Neural cell (in vitro differentiated cells): Measurements from ENCODE around the gene SYMPK. TPM values are rescaled to one million over a fixed set of nuclear protein-coding genes. Genes with fewer than 3 reads are reported as not detected.

ENCODE experiments used
- H2AFZ ChIP-seq: fragments of 200-600, 300-800 bp; sonication (generic), shearing (Covaris generic); 2 replicates; pipeline ENCODE4 v1.6.0; 2014; ENCODE audit warnings: low read depth, mild to moderate bottlenecking, antibody characterized with exemption, low read length, moderate library complexity
- H3F3A ChIP-seq: fragments of 200-600 bp; shearing (Covaris generic); 2 replicates; pipeline ENCODE4 v1.6.1; 2016; ENCODE audit warnings: mild to moderate bottlenecking, moderate library complexity, mixed read lengths, antibody characterized with exemption, low read length; ENCODE audit not compliant: insufficient read depth, poor library complexity, severe bottlenecking
- H3K27ac ChIP-seq: fragments of 200-600, 300-800 bp; sonication (generic), shearing (Covaris generic); 2 replicates; pipeline ENCODE4 v1.5.1; 2014; ENCODE audit warnings: mild to moderate bottlenecking, low read length, moderate library complexity
- H3K27me3 ChIP-seq: fragments of 300-800, 200-600 bp; sonication (generic), shearing (Covaris generic); 2 replicates; pipeline ENCODE4 v1.6.0; 2014; ENCODE audit warnings: mild to moderate bottlenecking, low read depth, low read length, moderate library complexity; ENCODE audit not compliant: insufficient read depth
- H3K36me3 ChIP-seq: fragments of 300-800, 200-600 bp; sonication (generic), shearing (Covaris generic); 2 replicates; pipeline ENCODE4 v1.5.1; 2014; ENCODE audit warnings: mild to moderate bottlenecking, antibody characterized with exemption, low read length, moderate library complexity; ENCODE audit not compliant: insufficient read depth
- H3K4me2 ChIP-seq: fragments of 300-800, 200-600 bp; sonication (generic), shearing (Covaris generic); 2 replicates; pipeline ENCODE4 v1.6.0; 2014; ENCODE audit warnings: mild to moderate bottlenecking, low read length
- H3K4me3 ChIP-seq: fragments of 300-800, 200-600 bp; sonication (generic), shearing (Covaris generic); 2 replicates; pipeline ENCODE4 v1.5.1; 2014; ENCODE audit warnings: mild to moderate bottlenecking, low read length, moderate library complexity
- H3K79me2 ChIP-seq: fragments of 200-600 bp; shearing (Covaris generic); replicated peaks from 2 replicates; pipeline ENCODE4 v1.6.0; 2014; ENCODE audit warnings: mild to moderate bottlenecking, low read length, moderate library complexity; ENCODE audit not compliant: insufficient read depth
- H3K9ac ChIP-seq: fragments of 300-800, 200-600 bp; sonication (generic), shearing (Covaris generic); 2 replicates; pipeline ENCODE4 v1.6.1; 2016; ENCODE audit warnings: mild to moderate bottlenecking, low read length, mixed read lengths
- H3K9me2 ChIP-seq: fragments of 200-600 bp; shearing (Covaris generic); 2 replicates; pipeline ENCODE4 v1.6.1; 2016; ENCODE audit warnings: mild to moderate bottlenecking, low read length, mixed read lengths; ENCODE audit not compliant: insufficient read depth
- H3K9me3 ChIP-seq: fragments of 200-600, 300-800 bp; sonication (generic), shearing (Covaris generic); 2 replicates; pipeline ENCODE4 v1.6.1; 2016; ENCODE audit warnings: mild to moderate bottlenecking, mixed run types, low read length, moderate library complexity, mixed read lengths
- H4K20me1 ChIP-seq: fragments of 200-600 bp; shearing (Covaris generic); 2 replicates; pipeline ENCODE4 v1.6.1; 2016; ENCODE audit warnings: mild to moderate bottlenecking, mixed run types; ENCODE audit not compliant: insufficient read depth
- CTCF ChIP-seq: fragments of 450-650 bp; IDR thresholded peaks from 2 replicates; pipeline ENCODE4 v1.5.1; 2014; ENCODE audit warnings: antibody characterized with exemption, mild to moderate bottlenecking, moderate library complexity; ENCODE audit not compliant: poor library complexity, severe bottlenecking
- EP300 ChIP-seq: fragments of 450-650 bp; conservative IDR thresholded peaks from 2 replicates; pipeline ENCODE4 v1.6.1; 2014; ENCODE audit warnings: antibody characterized with exemption, mild to moderate bottlenecking, moderate library complexity; ENCODE audit not compliant: poor library complexity, severe bottlenecking
- EZH2 ChIP-seq: fragments of 200-600, 300-800 bp; shearing (Covaris generic), sonication (generic); IDR thresholded peaks from 2 replicates; pipeline ENCODE4 v1.6.1; 2014; ENCODE audit warnings: antibody characterized with exemption, low read length, borderline replicate concordance, mild to moderate bottlenecking; ENCODE audit not compliant: insufficient read depth, poor library complexity, severe bottlenecking
- MXI1 ChIP-seq: fragments of 450-650 bp; conservative IDR thresholded peaks from 2 replicates; pipeline ENCODE4 v1.6.1; 2014; ENCODE audit warnings: antibody characterized with exemption, mild to moderate bottlenecking; ENCODE audit not compliant: poor library complexity, severe bottlenecking
- POLR2AphosphoS5 ChIP-seq: IDR thresholded peaks from 2 replicates; pipeline ENCODE4 v1.6.1; 2012
- RAD21 ChIP-seq: fragments of 450-650 bp; conservative IDR thresholded peaks from 2 replicates; pipeline ENCODE4 v1.6.1; 2014; ENCODE audit warnings: antibody characterized with exemption, mild to moderate bottlenecking, moderate library complexity
- REST ChIP-seq: IDR thresholded peaks from 2 replicates; pipeline ENCODE4 v1.6.1; 2012; ENCODE audit warnings: borderline replicate concordance
- SMC3 ChIP-seq: fragments of 450-650 bp; conservative IDR thresholded peaks from 2 replicates; pipeline ENCODE4 v1.6.1; 2014; ENCODE audit warnings: antibody characterized with exemption, mild to moderate bottlenecking, moderate library complexity; ENCODE audit not compliant: poor library complexity
- TAF1 ChIP-seq: IDR thresholded peaks from 2 replicates; pipeline ENCODE4 v1.6.1; 2012; ENCODE audit warnings: low read depth
- polyA plus RNA-seq: library from polyadenylated mRNA; depleted of rRNA; stranded (reverse); fragments of >200 nt; gene quantifications from 2 replicates; pipeline ENCODE4 v1.2.3, GENCODE V29; 2014

Gene SYMPK
- polyA plus RNA-seq, 1 donor from 2014 or later = 22.2 TPM

- no peaks in the 10 kb centered on the region for H3F3A ChIP-seq
- H3K27ac ChIP-seq = no peak overlapping the region
- no peak for TF ChIP-seq CTCF
- TF ChIP-seq TAF1 = no peak
- TF ChIP-seq EP300 = no peak
- TF ChIP-seq POLR2AphosphoS5 = no peak
- no peak for TF ChIP-seq EZH2
- no peak for TF ChIP-seq RAD21
- no peak for TF ChIP-seq SMC3
- no peak for TF ChIP-seq REST
- TF ChIP-seq MXI1 = no peak
- no peak overlapping the region for H3K4me2 ChIP-seq
- no peaks in the 10 kb centered on the region for H3K9me2 ChIP-seq
- no peaks in the 10 kb centered on the region for H4K20me1 ChIP-seq
- H3K27me3 ChIP-seq = no peaks in the 10 kb centered on the region
- no peaks in the 10 kb centered on the region for H3K9me3 ChIP-seq
- H3K4me3 ChIP-seq = no peak overlapping the region
- H3K9ac ChIP-seq = no peak overlapping the region
- H3K36me3 ChIP-seq = no peaks in the 10 kb centered on the region
- no peaks in the 10 kb centered on the region for H3K79me2 ChIP-seq
- no peak overlapping the region for H2AFZ ChIP-seq
Measured at GRCh38 chr19:45824531-45825262, 38.2 kb downstream of the SYMPK start.

GRCh38 chr19:45824041-45824471 lies 38.9 kb downstream of the SYMPK start:
- Histone ChIP-seq H2AFZ (no peak overlapping the region), H4K20me1 (no peaks in the 10 kb centered on the region), H3K9me2 (no peaks in the 10 kb centered on the region), H3K9me3 (no peaks in the 10 kb centered on the region), H3K4me3 (no peak overlapping the region), H3K79me2 (no peaks in the 10 kb centered on the region), H3K27ac (no peak overlapping the region), H3K4me2 (no peak overlapping the region), H3F3A (no peaks in the 10 kb centered on the region), H3K9ac (no peak overlapping the region), H3K36me3 (no peaks in the 10 kb centered on the region), H3K27me3 (no peaks in the 10 kb centered on the region)
- TF ChIP-seq TAF1 = no peak
- TF ChIP-seq SMC3 = no peak
- no peak for TF ChIP-seq CTCF
- no peak for TF ChIP-seq REST
- TF ChIP-seq MXI1 = no peak
- no peak for TF ChIP-seq EZH2
- no peak for TF ChIP-seq EP300
- no peak for TF ChIP-seq POLR2AphosphoS5
- TF ChIP-seq RAD21 = no peak
